SK-N-MC (cell line): ENCODE data around the gene MLC1.

Experiments
- DNase-seq: peaks from one replicate; pipeline ENCODE4 v3.0.0-alpha.2; 2011; ENCODE audit warnings: low read depth, low spot score
- H3K27ac ChIP-seq: fragments of 200-600 bp; sonication (generic); 2 replicates; pipeline ENCODE4 v1.5.1; 2016; ENCODE audit warnings: mixed run types
- H3K36me3 ChIP-seq: fragments of 200-600 bp; sonication (generic); 2 replicates; pipeline ENCODE4 v1.6.1; 2017; ENCODE audit warnings: antibody characterized with exemption, low read length, mixed read lengths; ENCODE audit not compliant: insufficient read depth
- H3K4me3 ChIP-seq: fragments of 200-600 bp; sonication (generic); 2 replicates; pipeline ENCODE4 v1.5.1; 2016
- H3K9ac ChIP-seq: fragments of 200-600 bp; sonication (generic); 2 replicates; pipeline ENCODE4 v1.8.0; 2017; ENCODE audit warnings: mixed run types, mixed read lengths; ENCODE audit not compliant: insufficient read length
- H3K9me3 ChIP-seq: fragments of 200-600 bp; sonication (generic); 2 replicates; pipeline ENCODE4 v1.6.1; 2017; ENCODE audit warnings: low read depth, mild to moderate bottlenecking, antibody characterized with exemption, low read length, moderate library complexity, mixed read lengths
- EZH2 ChIP-seq: fragments of 200-600 bp; sonication (generic); IDR thresholded peaks from one replicate; pipeline ENCODE4 v1.6.1; 2017; ENCODE audit warnings: antibody characterized with exemption
- FOXP2 ChIP-seq: optimal IDR thresholded peaks from 2 replicates; pipeline ENCODE3; 2011; ENCODE audit warnings: mild to moderate bottlenecking, moderate library complexity; ENCODE audit not compliant: insufficient read depth; ENCODE audit errors: extremely low read length, control extremely low read depth
- POLR2AphosphoS5 ChIP-seq: IDR thresholded peaks from 2 replicates; pipeline ENCODE4 v1.6.1; 2012; ENCODE audit warnings: mild to moderate bottlenecking, low read depth, low read length, borderline replicate concordance

Gene MLC1

GRCh38 chr22:50015451-50016307 lies 69.5 kb downstream of the MLC1 start:
- TF ChIP-seq POLR2AphosphoS5 (no peak), FOXP2 (no peak), EZH2 (no peak)
- Histone ChIP-seq H3K4me3 (no peak overlapping the region), H3K36me3 (no peaks in the 10 kb centered on the region), H3K27ac (no peak overlapping the region), H3K9me3 (no peaks in the 10 kb centered on the region), H3K9ac (no peak overlapping the region)
- no peak for DNase-seq

GRCh38 chr22:50014655-50015401 lies 70.4 kb downstream of the MLC1 start:
- Histone ChIP-seq H3K27ac (no peak overlapping the region), H3K9me3 (no peaks in the 10 kb centered on the region), H3K9ac (no peak overlapping the region), H3K36me3 (no peaks in the 10 kb centered on the region), H3K4me3 (peak overlapping the region; percentile 42)
- TF ChIP-seq EZH2 (no peak), FOXP2 (no peak), POLR2AphosphoS5 (no peak)
- DNase-seq = no peak

DNA sequence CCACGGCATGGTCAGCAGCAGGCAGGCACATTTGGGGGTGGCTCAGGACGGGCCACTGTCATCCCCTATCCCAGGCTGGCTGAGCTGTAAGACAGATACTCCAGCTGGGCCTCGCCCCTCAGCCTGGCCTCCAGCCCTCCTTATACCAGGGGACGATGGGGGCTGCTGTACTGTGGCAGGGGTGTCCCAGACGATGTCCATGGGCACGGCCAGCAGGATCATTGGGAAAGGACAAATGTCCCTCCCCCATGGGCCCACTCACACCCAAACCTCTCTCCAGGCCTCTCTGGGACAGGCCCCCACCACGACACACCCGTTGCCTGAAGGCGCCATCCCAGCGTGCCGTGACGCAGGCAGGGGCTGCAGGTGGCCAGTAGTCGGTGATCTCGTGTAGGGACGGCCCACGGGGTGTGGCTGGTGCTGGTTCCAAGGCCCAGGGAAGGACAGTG lies 71.1 kb downstream of the MLC1 start:
- DNase-seq = no peak
- Histone ChIP-seq H3K9ac (no peak overlapping the region), H3K27ac (no peak overlapping the region), H3K36me3 (no peaks in the 10 kb centered on the region), H3K9me3 (no peaks in the 10 kb centered on the region), H3K4me3 (no peak overlapping the region)
- TF ChIP-seq EZH2 (no peak), POLR2AphosphoS5 (no peak), FOXP2 (no peak)

GRCh38 chr22:50012211-50013181 lies 72.7 kb downstream of the MLC1 start, which contains the start of gene IL17REL:
Gene IL17REL, minus strand, starts transcription at chr22:50012765. Its CDS starts 119 bp downstream, at chr22:50012646.
- no peak for DNase-seq
- no peaks in the 10 kb centered on the region for H3K36me3 ChIP-seq
- no peak for TF ChIP-seq FOXP2
- no peak for TF ChIP-seq POLR2AphosphoS5
- TF ChIP-seq EZH2 = no peak
- no peak within 1 kb of the TSS for H3K4me3 ChIP-seq
- no peaks in the 10 kb centered on the region for H3K9me3 ChIP-seq
- no peak within 1 kb of the TSS for H3K9ac ChIP-seq
- H3K27ac ChIP-seq = no peak within 1 kb of the TSS

GRCh38 chr22:50011447-50012210 lies 73.6 kb downstream of the MLC1 start:
- Histone ChIP-seq H3K9ac (no peak overlapping the region), H3K4me3 (peak overlapping the region; percentile 64), H3K36me3 (no peaks in the 10 kb centered on the region), H3K9me3 (no peaks in the 10 kb centered on the region), H3K27ac (no peak overlapping the region)
- TF ChIP-seq EZH2 (no peak), FOXP2 (no peak), POLR2AphosphoS5 (no peak)
- DNase-seq = no peak

- H3K36me3 ChIP-seq = no peaks in the 10 kb centered on the region
- TF ChIP-seq EZH2 = no peak
- TF ChIP-seq FOXP2 = no peak
- TF ChIP-seq POLR2AphosphoS5 = no peak
- H3K4me3 ChIP-seq = peak overlapping the region; percentile 64
Measured at GRCh38 chr22:50010676-50011446, 74.4 kb downstream of the MLC1 start.

More at GRCh38 chr22:50010676-50011446, 74.4 kb downstream of the MLC1 start:
- Histone ChIP-seq H3K9me3 (no peaks in the 10 kb centered on the region), H3K27ac (no peak overlapping the region), H3K9ac (no peak overlapping the region)
- no peak for DNase-seq
